Activated T-cell treated with anti-CD3 and anti-CD28 coated beads, Interleukin-2, amount 50 U/mL, for 4 hours (primary cell): ENCODE results near the gene MEGF10. TPM values are rescaled to one million over a fixed set of nuclear protein-coding genes. Genes with fewer than 3 reads are reported as not detected.

Experiments
- ATAC-seq, 2 donors: fragments of 200-7000 bp; cut with Tn5 transposase; one replicate each; pipeline ENCODE4 v1.10.0; 2021
- DNase-seq: peaks from one replicate; pipeline ENCODE4 v3.0.0-alpha.2; 2020
- H3K27me3 Mint-ChIP-seq: one replicate; pipeline ENCODE4 v1.8.0; 2021; ENCODE audit warnings: low read depth, mixed read lengths
- H3K36me3 Mint-ChIP-seq: one replicate; pipeline ENCODE4 v1.8.0; 2022; ENCODE audit warnings: mixed read lengths; ENCODE audit not compliant: insufficient read depth
- H3K4me1 Mint-ChIP-seq: one replicate; pipeline ENCODE4 v1.8.0; 2021; ENCODE audit warnings: low read depth, mixed read lengths
- H3K4me3 Mint-ChIP-seq: one replicate; pipeline ENCODE4 v1.8.0; 2021; ENCODE audit warnings: mild to moderate bottlenecking, moderate library complexity, mixed read lengths
- H3K9me3 Mint-ChIP-seq: one replicate; pipeline ENCODE4 v1.8.0; 2021; ENCODE audit warnings: mixed read lengths
- total RNA-seq, 3 donors: library from RNA; stranded (reverse); gene quantifications; one replicate each; pipeline ENCODE4 v1.2.1, GENCODE V29; 2021

Gene MEGF10
- total RNA-seq, 3 donors from 2014 or later, result not detected

DNA sequence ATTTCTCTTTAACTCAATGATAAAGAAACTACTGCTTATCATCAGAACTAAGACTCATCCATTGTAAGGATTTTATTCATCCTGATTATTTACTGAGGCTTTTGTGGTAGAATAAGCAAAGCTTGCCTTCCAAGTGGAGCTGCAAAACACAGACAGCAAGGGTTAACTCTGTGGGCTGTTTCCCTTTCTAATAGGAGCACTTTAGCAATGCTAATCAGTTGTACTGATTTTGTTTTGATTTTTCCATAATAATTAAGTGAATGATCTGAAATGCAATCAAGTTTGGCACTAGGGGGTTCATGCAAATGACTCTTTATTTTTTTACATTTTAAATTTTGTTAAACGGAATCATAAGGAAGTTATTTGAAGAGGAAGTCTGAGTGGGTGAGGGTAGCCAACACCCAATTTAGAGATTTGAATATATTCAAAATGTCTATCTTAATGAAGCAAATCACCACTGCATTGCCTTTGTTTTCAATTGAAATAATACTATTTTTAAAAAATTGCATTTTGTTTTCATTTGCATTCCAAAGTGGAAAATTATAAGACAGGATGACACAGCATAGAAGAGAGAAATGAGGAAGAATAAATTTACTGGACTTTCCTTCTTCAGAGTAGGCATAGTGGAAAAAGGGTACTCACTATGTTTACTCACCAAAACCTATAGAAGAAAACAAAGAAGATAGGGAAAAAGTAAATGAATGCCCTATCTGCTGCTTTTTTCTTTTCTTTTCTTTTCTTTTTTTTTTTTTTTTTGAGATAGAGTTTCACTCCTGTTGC, 36.6 kb downstream of the MEGF10 start:
- Mint-ChIP-seq H3K27me3 (peaks cover 25% of the 10 kb centered on the region), H3K4me1 (no peaks in the 10 kb centered on the region), H3K4me3 (no peak overlapping the region), H3K9me3 (no peaks in the 10 kb centered on the region), H3K36me3 (no peaks in the 10 kb centered on the region)
- ATAC-seq (no peak), DNase-seq (no peak)

DNA sequence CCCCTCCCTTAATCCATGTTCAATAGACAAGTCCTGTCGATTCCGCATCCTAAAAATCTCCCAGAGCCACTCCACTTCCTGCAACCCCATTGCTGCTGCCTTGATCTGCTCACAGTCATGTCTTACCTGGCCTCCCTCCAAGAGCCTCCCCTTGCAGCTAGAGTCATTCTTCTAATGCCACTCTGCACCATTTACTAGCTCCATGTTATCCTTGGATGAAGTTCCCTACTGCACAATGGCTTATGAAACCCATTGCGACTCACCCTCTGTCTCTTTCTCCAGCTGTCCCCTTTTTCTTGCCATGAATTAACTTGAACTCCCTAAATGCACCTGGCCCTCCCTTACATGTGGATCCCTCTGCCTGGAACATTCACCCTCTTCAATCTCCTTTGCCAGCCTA, 39.5 kb downstream of the MEGF10 start:
- Mint-ChIP-seq H3K4me1 (no peaks in the 10 kb centered on the region), H3K27me3 (peaks cover 36% of the 10 kb centered on the region), H3K4me3 (no peak overlapping the region), H3K36me3 (no peaks in the 10 kb centered on the region), H3K9me3 (no peaks in the 10 kb centered on the region)
- no peak for ATAC-seq
- no peak for DNase-seq

DNA sequence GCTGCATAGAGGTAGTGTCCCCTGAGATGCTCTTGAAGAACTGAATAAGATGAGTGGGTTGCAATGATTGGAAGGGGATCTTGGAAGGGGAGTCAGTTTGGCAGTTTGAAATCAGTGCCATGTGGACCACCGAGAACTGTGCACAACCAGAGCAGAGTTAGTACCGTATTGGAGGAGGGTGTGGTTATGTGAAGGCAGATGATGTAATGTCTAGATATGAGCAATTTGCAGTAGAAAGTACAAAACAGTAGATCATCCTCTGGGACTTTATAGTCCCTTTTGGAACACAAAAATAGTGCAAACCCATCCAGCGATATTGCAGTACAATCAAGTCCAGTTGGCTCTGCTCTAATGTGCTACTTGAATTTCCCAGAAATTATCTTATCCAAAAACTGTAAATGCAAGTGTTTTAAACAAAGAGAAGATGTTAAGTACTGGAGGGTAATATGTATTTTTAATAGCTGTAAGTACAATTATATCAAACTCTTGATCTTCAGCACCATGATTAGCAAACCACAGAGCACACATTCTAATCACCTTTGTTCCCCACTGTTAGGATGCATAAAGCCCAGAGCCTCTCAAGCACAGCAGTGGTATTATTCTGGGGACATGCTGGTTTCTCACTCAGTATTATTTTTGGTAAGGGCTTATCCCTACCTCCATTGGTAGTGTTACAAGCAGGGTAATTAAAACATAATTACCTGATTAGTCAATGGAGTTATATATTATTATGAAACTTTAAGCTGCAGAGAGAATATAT, 41.5 kb downstream of the MEGF10 start:
- H3K4me1 Mint-ChIP-seq, result no peaks in the 10 kb centered on the region
- H3K4me3 Mint-ChIP-seq, result no peak overlapping the region
- H3K9me3 Mint-ChIP-seq, result no peaks in the 10 kb centered on the region
- DNase-seq (no peak), ATAC-seq (no peak)
- H3K36me3 Mint-ChIP-seq, result no peaks in the 10 kb centered on the region
- peaks cover 40% of the 10 kb centered on the region for H3K27me3 Mint-ChIP-seq

DNA sequence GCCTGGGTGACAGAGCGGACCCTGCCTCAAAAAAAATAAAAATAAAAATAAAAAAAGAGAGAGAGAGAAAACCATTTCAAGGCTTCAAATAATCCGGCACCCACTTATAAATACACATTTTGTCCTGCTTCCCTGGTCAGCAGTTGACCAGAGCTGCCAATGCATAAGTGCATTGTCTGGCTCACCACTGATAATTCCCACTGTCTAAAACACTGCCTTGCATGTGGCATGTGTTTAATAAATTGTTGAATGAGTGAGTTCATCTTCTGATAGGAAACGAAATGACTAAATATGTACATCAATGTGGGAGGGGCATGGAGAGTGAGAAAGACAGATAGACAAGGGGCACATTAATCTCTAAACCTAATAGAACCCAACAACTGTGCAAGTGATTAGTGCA, 42.9 kb downstream of the MEGF10 start:
- Mint-ChIP-seq H3K36me3 (no peaks in the 10 kb centered on the region), H3K27me3 (peaks cover 36% of the 10 kb centered on the region), H3K9me3 (no peaks in the 10 kb centered on the region), H3K4me1 (no peaks in the 10 kb centered on the region), H3K4me3 (no peak overlapping the region)
- no peak for DNase-seq
- no peak for ATAC-seq

DNA sequence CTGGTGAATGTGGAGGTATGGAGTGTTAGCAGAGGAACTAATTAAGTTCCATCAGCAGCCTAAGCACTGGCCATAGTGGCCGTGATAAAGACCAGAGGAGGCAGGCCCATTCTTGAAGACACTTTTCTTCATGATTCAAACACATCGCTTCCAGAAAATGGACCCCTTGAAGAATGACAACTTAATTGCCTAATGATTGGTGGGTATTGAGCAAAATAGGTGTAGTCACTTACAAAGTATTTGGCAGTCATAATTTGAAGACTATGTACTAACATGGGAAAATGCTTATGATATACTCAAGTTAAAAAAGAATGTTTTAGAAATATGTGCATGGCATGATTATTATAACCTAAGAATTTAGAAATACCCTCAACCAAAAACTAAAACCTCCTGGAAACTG, 44.8 kb downstream of the MEGF10 start:
- H3K4me3 Mint-ChIP-seq, result no peak overlapping the region
- H3K4me1 Mint-ChIP-seq, result no peaks in the 10 kb centered on the region
- ATAC-seq (no peak), DNase-seq (no peak)
- no peaks in the 10 kb centered on the region for H3K36me3 Mint-ChIP-seq
- peaks cover 28% of the 10 kb centered on the region for H3K27me3 Mint-ChIP-seq
- no peaks in the 10 kb centered on the region for H3K9me3 Mint-ChIP-seq

DNA sequence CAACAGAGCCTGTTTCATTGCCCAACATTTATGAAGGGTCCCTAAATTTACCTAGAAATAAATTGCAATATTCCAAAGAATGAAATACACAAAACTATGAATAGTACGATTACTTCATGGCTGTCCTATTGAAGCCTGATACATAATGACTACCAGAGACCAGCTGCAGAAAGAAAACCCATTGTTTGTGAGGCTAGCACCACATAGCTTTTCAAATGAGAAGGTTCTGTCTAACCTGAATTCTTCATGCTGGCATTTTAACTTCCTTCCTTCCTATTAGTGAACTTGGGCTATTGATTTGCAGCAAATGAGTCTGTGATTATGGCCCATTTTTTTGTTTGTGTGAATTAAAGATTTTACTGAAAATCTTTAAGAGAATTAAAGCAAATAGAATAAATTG, 47.3 kb downstream of the MEGF10 start:
- Mint-ChIP-seq H3K27me3 (peaks cover 18% of the 10 kb centered on the region), H3K4me1 (no peaks in the 10 kb centered on the region), H3K9me3 (no peaks in the 10 kb centered on the region), H3K36me3 (no peaks in the 10 kb centered on the region), H3K4me3 (no peak overlapping the region)
- no peak for DNase-seq
- no peak for ATAC-seq

DNA sequence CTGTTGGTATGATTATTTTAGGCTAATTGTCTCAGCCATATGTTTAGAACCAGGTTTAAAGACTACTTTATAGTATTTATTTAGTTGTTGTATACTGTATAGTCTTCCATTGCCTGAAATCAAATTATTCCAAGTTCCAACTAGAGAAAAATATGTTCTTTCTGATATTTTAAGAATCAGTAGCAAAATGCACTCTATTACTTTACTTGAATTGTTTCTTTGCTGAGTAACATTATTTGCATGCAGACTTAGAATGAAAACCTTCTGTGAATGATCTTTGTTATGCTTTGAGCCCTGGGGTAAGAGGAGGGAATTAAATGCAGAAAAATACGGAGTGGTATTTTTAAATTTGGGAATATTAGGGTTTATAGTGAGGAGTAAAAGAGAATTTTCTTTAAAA, 47.9 kb downstream of the MEGF10 start:
- H3K4me1 Mint-ChIP-seq, result no peaks in the 10 kb centered on the region
- DNase-seq (no peak), ATAC-seq (no peak)
- no peaks in the 10 kb centered on the region for H3K36me3 Mint-ChIP-seq
- peaks cover 15% of the 10 kb centered on the region for H3K27me3 Mint-ChIP-seq
- no peaks in the 10 kb centered on the region for H3K9me3 Mint-ChIP-seq
- no peak overlapping the region for H3K4me3 Mint-ChIP-seq

DNA sequence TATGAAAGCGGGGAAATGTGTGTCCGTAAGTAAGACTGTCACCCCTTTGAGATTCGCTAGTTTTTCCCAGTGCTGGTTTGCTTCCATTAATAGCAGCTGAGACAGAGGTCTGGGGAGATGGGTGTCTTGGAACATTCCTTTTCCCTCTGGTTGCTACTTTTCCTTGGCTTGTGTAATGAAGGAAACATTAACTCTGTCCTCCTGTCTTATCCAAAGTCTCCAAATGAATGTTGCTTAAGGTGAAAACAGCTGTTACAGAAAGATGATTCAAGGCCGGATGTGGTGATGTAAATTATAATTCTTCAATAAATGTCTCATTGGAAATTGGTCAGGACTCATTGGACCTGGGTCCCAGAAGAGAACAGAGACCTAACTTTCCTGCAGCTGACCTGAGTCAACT, 50.0 kb downstream of the MEGF10 start:
- H3K4me3 Mint-ChIP-seq, result no peak overlapping the region
- H3K4me1 Mint-ChIP-seq, result no peaks in the 10 kb centered on the region
- ATAC-seq (no peak), DNase-seq (no peak)
- H3K36me3 Mint-ChIP-seq, result no peaks in the 10 kb centered on the region
- peaks cover 3% of the 10 kb centered on the region for H3K27me3 Mint-ChIP-seq
- H3K9me3 Mint-ChIP-seq, result no peaks in the 10 kb centered on the region

DNA sequence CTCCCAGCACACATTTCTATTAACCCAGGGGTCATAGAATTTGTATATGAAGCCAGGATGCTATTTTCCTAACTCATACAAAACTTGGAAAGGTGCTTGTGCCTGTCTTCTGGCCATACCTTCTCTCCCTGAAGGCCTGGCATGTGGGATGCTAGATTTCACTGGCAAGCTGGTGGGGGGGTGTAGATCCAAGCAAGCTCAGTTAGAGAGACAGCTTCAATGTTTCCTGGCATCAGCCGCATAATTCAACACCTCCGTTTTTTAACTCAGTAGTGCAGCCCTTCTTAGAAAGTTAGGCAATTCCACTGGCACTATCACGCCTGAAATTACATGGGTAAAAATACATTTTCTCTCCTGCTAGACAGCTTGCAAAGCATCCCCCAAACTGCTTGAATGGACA, 51.8 kb downstream of the MEGF10 start:
- Mint-ChIP-seq H3K36me3 (no peaks in the 10 kb centered on the region), H3K9me3 (no peaks in the 10 kb centered on the region), H3K4me3 (no peak overlapping the region), H3K27me3 (peaks cover 11% of the 10 kb centered on the region), H3K4me1 (no peaks in the 10 kb centered on the region)
- DNase-seq (no peak), ATAC-seq (no peak)

DNA sequence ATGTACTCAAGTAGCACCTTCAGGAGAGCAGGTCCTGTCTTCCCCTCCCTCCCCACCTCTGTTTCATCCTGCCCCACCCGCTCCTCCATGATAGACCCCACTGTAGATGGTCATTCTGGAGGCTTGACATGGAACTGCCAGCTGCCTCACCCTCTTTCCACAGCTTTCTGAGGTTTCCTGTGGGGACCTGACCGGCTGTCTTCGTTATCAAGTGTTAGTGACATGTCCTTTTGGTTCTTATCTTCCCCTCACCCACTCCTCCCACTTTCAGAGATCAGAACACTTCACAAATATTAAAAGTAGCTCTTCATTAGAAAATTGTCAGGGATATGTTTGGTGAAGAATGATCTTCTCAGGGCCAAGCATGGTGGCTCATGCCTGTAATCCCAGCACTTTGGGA, 52.7 kb downstream of the MEGF10 start:
- no peak for DNase-seq
- peaks cover 11% of the 10 kb centered on the region for H3K27me3 Mint-ChIP-seq
- no peaks in the 10 kb centered on the region for H3K36me3 Mint-ChIP-seq
- ATAC-seq, result no peak
- H3K4me3 Mint-ChIP-seq, result no peak overlapping the region
- no peaks in the 10 kb centered on the region for H3K4me1 Mint-ChIP-seq
- H3K9me3 Mint-ChIP-seq, result no peaks in the 10 kb centered on the region

DNA sequence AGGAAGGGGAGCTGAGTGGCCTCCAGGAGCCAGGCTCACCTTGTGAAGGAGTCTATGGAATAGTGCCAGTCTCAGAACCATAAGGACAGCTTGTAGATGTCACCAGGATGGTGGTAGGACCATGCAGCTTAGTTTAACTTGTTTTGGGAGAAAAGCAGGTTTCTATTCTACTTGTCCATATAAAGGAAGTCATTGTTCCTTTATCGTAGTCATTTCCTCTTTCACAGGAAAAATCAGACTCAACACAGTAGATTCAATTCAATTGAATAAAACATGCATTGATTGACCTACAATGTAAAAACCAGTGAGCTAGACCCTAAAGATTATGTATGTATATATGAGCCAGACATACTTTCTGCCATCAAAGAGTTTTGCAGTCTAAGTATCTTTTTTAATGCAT, 53.3 kb downstream of the MEGF10 start:
- peaks cover 9% of the 10 kb centered on the region for H3K27me3 Mint-ChIP-seq
- H3K4me1 Mint-ChIP-seq, result no peaks in the 10 kb centered on the region
- no peaks in the 10 kb centered on the region for H3K36me3 Mint-ChIP-seq
- DNase-seq, result no peak
- no peak for ATAC-seq
- no peaks in the 10 kb centered on the region for H3K9me3 Mint-ChIP-seq
- no peak overlapping the region for H3K4me3 Mint-ChIP-seq

DNA sequence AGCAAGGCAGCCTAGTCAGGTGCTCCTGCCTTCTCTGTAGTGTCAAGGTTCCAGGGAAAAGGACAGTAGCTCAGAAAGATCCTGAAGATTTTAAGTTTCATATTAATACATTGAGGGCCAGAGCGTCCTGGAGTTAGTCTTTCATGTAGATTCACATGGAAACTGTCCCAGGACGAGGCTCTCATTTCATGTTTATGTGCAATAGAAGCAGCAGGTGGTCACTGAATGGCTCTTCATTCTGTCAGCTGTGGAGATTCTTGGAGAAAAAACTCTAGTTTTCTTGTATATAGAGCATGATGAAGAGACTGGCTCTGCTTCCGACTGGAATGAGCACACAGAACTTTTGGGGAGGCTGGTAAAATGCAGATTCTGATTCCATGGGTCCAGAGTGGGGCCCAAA, 54.3 kb downstream of the MEGF10 start:
- Mint-ChIP-seq H3K36me3 (no peaks in the 10 kb centered on the region), H3K4me3 (no peak overlapping the region), H3K4me1 (no peaks in the 10 kb centered on the region), H3K27me3 (peaks cover 9% of the 10 kb centered on the region), H3K9me3 (no peaks in the 10 kb centered on the region)
- no peak for DNase-seq
- no peak for ATAC-seq

DNA sequence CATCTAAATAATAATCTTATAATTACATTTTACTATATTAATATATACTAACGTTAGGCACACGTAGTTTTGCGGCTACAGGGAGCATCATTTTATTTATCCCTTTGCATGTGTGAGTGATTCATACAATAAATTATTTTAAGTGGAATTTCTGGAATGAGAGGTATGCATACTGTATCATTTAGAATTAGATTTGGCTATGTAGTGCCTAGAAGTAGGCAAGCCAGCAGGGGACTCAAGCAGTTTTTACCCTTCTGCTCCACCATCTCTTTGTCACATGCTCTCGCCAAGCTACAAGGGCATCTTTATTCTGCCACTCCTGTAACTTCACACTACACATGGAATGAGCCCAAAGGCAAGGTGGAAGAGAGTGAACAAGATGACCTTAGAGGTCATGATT, 60.8 kb downstream of the MEGF10 start:
- Mint-ChIP-seq H3K4me3 (no peak overlapping the region), H3K36me3 (no peaks in the 10 kb centered on the region), H3K27me3 (peaks cover 9% of the 10 kb centered on the region), H3K4me1 (no peaks in the 10 kb centered on the region), H3K9me3 (no peaks in the 10 kb centered on the region)
- DNase-seq (no peak), ATAC-seq (no peak)

DNA sequence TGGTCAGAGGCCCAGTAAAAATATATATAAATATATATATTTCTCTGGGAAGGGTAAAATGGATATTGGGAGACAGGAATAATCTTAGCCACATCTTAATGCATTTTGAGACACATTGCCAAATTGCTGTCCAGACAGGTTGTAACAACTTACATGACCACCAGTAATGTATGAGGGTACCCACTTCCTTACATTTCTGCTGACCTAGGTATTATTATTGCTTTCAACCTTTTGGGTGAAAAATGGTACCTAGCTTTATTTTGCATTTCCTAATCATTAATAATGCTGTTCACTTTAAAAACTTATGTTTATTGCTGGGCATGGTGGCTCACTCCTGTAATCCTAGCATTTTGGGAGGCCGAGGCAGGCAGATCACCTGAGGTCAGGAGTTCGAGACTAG, 61.5 kb downstream of the MEGF10 start:
- Mint-ChIP-seq H3K27me3 (peaks cover 6% of the 10 kb centered on the region), H3K36me3 (no peaks in the 10 kb centered on the region), H3K4me1 (no peaks in the 10 kb centered on the region), H3K4me3 (no peak overlapping the region), H3K9me3 (no peaks in the 10 kb centered on the region)
- DNase-seq (no peak), ATAC-seq (no peak)

DNA sequence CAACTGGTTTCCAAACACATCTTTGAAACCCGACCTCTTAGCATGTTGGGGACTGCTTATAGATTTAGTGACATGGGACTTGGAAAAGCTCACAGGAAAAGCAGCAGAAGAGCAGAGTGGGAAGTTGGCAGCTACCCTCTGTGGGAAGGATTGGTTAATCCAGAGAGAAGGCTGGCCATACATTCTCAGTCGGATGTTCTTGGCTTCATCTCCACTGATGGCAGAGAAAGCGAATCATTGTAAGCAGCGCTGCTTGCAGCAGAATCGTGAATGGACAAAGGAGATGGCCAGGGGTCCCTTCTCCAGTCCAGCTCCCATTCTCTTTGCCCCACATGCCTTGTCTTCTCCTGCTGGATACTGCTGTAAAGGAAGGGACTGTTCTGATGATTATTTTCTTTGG, 62.7 kb downstream of the MEGF10 start:
- Mint-ChIP-seq H3K4me3 (no peak overlapping the region), H3K27me3 (peaks cover 9% of the 10 kb centered on the region), H3K9me3 (no peaks in the 10 kb centered on the region), H3K4me1 (no peaks in the 10 kb centered on the region), H3K36me3 (no peaks in the 10 kb centered on the region)
- ATAC-seq (no peak), DNase-seq (no peak)
